PC-3 (cell line): Measurements from ENCODE around the gene CRABP2. TPM values are rescaled to one million over a fixed set of nuclear protein-coding genes. Genes with fewer than 3 reads are reported as not detected.

Experiments
- ATAC-seq: fragments of 200-7000 bp; cut with Tn5 transposase; 2 replicates; pipeline ENCODE4 v1.9.1; 2020; ENCODE audit warnings: mild to moderate bottlenecking, moderate library complexity
- BruUV-seq: library from RNA; stranded (reverse); fragments of 400-500 nt; replicated peaks from 2 replicates; lab custom pipeline; 2021; lab: Mats Ljungman, UMichigan
- CTCF ChIA-PET: fragments of 300-600 bp; sonication (Branson Sonifier 250); formaldehyde crosslinking; loops from one replicate; lab custom pipeline; 2022; ENCODE audit warnings: antibody characterized with exemption; lab: Charles Lee
- POLR2A ChIA-PET: fragments of 300-600 bp; sonication (Branson Sonifier 250); formaldehyde crosslinking; loops from one replicate; lab custom pipeline; 2022; ENCODE audit warnings: antibody characterized with exemption; ENCODE audit not compliant: unreplicated experiment; lab: Charles Lee
- DNase-seq: peaks from one replicate; pipeline ENCODE4 v3.0.0-alpha.2; 2015
- H2AFZ ChIP-seq: fragments of 300-600 bp; sonication (generic); 2 replicates; pipeline ENCODE4 v1.6.0; 2016; ENCODE audit warnings: antibody characterized with exemption, low read length
- H3F3A ChIP-seq: fragments of 300-600 bp; sonication (generic); one replicate; pipeline ENCODE4 v1.6.0; 2017; ENCODE audit warnings: antibody characterized with exemption, low read length, control low read depth, mild to moderate bottlenecking; ENCODE audit not compliant: unreplicated experiment
- H3K27ac ChIP-seq: fragments of 300-600 bp; sonication (generic); 2 replicates; pipeline ENCODE4 v1.5.1; 2016; ENCODE audit warnings: mild to moderate bottlenecking, low read length
- H3K27me3 ChIP-seq: fragments of 300-600 bp; sonication (generic); 2 replicates; pipeline ENCODE4 v1.6.1; 2016; ENCODE audit warnings: low read length, mixed read lengths
- H3K36me3 ChIP-seq: fragments of 300-600 bp; sonication (generic); 2 replicates; pipeline ENCODE4 v1.6.1; 2016; ENCODE audit warnings: low read depth, mixed run types, low read length, mixed read lengths
- H3K4me1 ChIP-seq: fragments of 300-600 bp; sonication (generic); 2 replicates; pipeline ENCODE4 v1.5.1; 2016; ENCODE audit warnings: low read length; ENCODE audit not compliant: insufficient read depth
- H3K4me2 ChIP-seq: fragments of 300-600 bp; sonication (generic); 2 replicates; pipeline ENCODE4 v1.6.0; 2016; ENCODE audit warnings: low read length
- H3K4me3 ChIP-seq: fragments of 300-600 bp; sonication (generic); 2 replicates; pipeline ENCODE4 v1.5.1; 2016; ENCODE audit warnings: mild to moderate bottlenecking, low read length, mixed read lengths
- H3K79me2 ChIP-seq: fragments of 300-600 bp; sonication (generic); 2 replicates; pipeline ENCODE4 v1.6.1; 2017; ENCODE audit warnings: low read length, mixed read lengths
- H3K9ac ChIP-seq: fragments of 300-600 bp; sonication (generic); 2 replicates; pipeline ENCODE4 v1.6.0; 2016; ENCODE audit warnings: mild to moderate bottlenecking, low read length
- H3K9me2 ChIP-seq: fragments of 300-600 bp; sonication (generic); replicated peaks from 2 replicates; pipeline ENCODE4 v1.6.1; 2016; ENCODE audit warnings: mixed run types, low read length, mixed read lengths
- H3K9me3 ChIP-seq: fragments of 300-600 bp; sonication (generic); 2 replicates; pipeline ENCODE4 v1.6.1; 2016; ENCODE audit warnings: low read length, mixed read lengths
- H4K20me1 ChIP-seq: fragments of 300-600 bp; sonication (generic); 2 replicates; pipeline ENCODE4 v1.6.1; 2016; ENCODE audit warnings: low read length, mixed read lengths
- EZH2 ChIP-seq: fragments of 300-600 bp; sonication (generic); IDR thresholded peaks from one replicate; pipeline ENCODE4 v1.6.1; 2017; ENCODE audit warnings: antibody characterized with exemption, mild to moderate bottlenecking, low read length; ENCODE audit not compliant: unreplicated experiment
- EZH2phosphoT487 ChIP-seq: fragments of 300-600 bp; sonication (generic); IDR thresholded peaks from 2 replicates; pipeline ENCODE4 v1.6.1; 2018; ENCODE audit warnings: mild to moderate bottlenecking, antibody characterized with exemption, low read length, borderline replicate concordance
- intact Hi-C: fragments of 100-400 bp; cut with micrococcal nuclease; formaldehyde crosslinking; loops from 2 replicates; pipeline ENCODE4 v1.9.0; 2023
- total RNA-seq: library from RNA; depleted of rRNA; stranded (reverse); fragments of >200 nt; gene quantifications from 2 replicates; pipeline ENCODE4 v1.2.3, GENCODE V29; 2014
- TF ChIP-seq, protein P1 (sequence below): fragments of 300-600 bp; sonication (generic); conservative IDR thresholded peaks from 2 replicates; pipeline ENCODE4 v1.5.1; 2017; ENCODE audit warnings: antibody characterized with exemption, low read depth, mild to moderate bottlenecking, low read length

Gene CRABP2
- total RNA-seq, 1 experiment from 2014 or later: 120 TPM

DNA sequence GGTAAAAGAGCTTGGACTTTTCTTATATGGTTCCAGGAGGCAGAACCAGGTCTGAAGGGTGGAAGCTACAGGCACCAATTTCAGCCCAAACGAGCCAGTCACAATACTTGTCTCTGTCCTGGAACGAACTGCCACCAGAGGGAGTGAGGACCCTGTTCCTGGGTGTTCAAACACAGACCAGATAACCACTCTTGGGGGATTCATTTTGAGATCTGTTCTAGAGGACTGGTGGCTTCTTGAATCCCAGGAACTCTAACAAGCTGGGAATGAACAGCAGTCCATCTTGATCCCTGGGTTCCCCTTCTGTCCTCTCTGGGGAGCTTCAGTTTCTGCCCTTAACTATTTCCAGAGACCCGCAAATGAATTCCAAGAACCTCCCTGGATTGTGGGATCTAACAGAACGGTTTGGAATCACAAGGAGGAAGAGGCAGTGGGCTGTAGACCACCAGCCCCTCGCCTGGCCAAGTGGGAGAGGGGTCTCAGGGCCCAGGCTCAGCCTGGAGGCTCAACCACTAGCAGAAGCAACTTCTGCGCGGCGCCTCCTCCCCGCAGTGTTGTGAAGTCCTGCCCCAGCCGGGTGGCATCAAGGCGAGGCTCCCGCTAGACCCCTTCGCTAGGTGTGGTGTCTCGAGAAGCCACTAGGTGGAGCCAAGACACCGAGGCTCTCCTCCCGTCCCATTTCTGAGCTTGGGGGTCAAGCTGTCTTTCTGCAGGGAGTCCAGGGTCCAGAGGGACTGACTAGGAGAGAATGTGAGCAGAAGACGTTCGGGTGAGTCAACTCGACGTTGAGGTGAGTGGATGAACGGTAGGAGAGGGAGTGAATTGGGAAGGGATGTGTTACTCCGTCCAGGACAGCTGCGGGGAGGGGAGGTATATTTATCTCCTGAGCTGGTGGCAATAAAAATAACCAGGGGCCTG, 16.1 kb downstream of the CRABP2 start:
- Histone ChIP-seq H2AFZ (peak overlapping the region; percentile 96), H3K4me3 (peak overlapping the region; percentile 68), H3K27ac (no peak overlapping the region), H3K9me3 (no peaks in the 10 kb centered on the region), H3F3A (peaks cover 8% of the 10 kb centered on the region), H3K79me2 (no peaks in the 10 kb centered on the region), H4K20me1 (no peaks in the 10 kb centered on the region), H3K4me2 (peak overlapping the region; percentile 98), H3K9me2 (no peaks in the 10 kb centered on the region), H3K9ac (peak overlapping the region; percentile 26; the same call in 1 of the 2 replicates), H3K4me1 (peaks cover 62% of the 10 kb centered on the region), H3K36me3 (no peaks in the 10 kb centered on the region), H3K27me3 (no peaks in the 10 kb centered on the region)
- DNase-seq (peak; percentile 97), ATAC-seq (peak; percentile 81)
- intact Hi-C loops: loop anchor here (1.0 kb wide), 3 partner anchors 16 to 201 kb away; partner anchors contain the start of gene CRABP2
- ChIA-PET POLR2A (interaction anchor here (0.8 to 2.1 kb wide), 2 partner anchors 17 to 36 kb away, joined by 7 to 13 read pairs; no protein-coding TSS in a partner anchor), CTCF (interaction anchor here (0.6 to 3.8 kb wide), 27 partner anchors 8 to 197 kb away, joined by 3 to 106 read pairs (median 6); partner anchors contain the start of genes CRABP2, ISG20L2, METTL25B and MRPL24)
- BruUV-seq: no TSS peak
- TF ChIP-seq EZH2: no peak
- TF ChIP-seq, protein P1, sequence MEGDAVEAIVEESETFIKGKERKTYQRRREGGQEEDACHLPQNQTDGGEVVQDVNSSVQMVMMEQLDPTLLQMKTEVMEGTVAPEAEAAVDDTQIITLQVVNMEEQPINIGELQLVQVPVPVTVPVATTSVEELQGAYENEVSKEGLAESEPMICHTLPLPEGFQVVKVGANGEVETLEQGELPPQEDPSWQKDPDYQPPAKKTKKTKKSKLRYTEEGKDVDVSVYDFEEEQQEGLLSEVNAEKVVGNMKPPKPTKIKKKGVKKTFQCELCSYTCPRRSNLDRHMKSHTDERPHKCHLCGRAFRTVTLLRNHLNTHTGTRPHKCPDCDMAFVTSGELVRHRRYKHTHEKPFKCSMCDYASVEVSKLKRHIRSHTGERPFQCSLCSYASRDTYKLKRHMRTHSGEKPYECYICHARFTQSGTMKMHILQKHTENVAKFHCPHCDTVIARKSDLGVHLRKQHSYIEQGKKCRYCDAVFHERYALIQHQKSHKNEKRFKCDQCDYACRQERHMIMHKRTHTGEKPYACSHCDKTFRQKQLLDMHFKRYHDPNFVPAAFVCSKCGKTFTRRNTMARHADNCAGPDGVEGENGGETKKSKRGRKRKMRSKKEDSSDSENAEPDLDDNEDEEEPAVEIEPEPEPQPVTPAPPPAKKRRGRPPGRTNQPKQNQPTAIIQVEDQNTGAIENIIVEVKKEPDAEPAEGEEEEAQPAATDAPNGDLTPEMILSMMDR: peak; percentile 88

- H4K20me1 ChIP-seq: no peaks in the 10 kb centered on the region
- no peak overlapping the region for H3K27ac ChIP-seq
- H2AFZ ChIP-seq: 0 out of 2 replicates have a peak overlapping the region, but pooled peaks have one; percentile 6
- BruUV-seq: no TSS peak
- no peak overlapping the region for H3K4me3 ChIP-seq
- H3K36me3 ChIP-seq: no peaks in the 10 kb centered on the region
- H3K27me3 ChIP-seq: no peaks in the 10 kb centered on the region
- no peak overlapping the region for H3K4me2 ChIP-seq
- H3K79me2 ChIP-seq: no peaks in the 10 kb centered on the region
- TF ChIP-seq EZH2 (no peak), EZH2phosphoT487 (no peak)
- TF ChIP-seq, protein P1: peak; percentile 56
- CTCF ChIA-PET: interaction anchor here (0.6 to 0.8 kb wide), 2 partner anchors 11 to 41 kb away, joined by 4 read pairs; no protein-coding TSS in a partner anchor
- ATAC-seq (0 out of 2 replicates have a peak, but pooled peaks have one; percentile 11), DNase-seq (peak; percentile 54)
- H3K9me2 ChIP-seq: no peaks in the 10 kb centered on the region
- POLR2A ChIA-PET: interaction anchor here (0.6 kb wide), 1 partner anchor 58 kb away, joined by 3 read pairs; no protein-coding TSS in a partner anchor
- H3K4me1 ChIP-seq: peaks cover 21% of the 10 kb centered on the region
- H3K9me3 ChIP-seq: no peaks in the 10 kb centered on the region
- no peaks in the 10 kb centered on the region for H3F3A ChIP-seq
- intact Hi-C loops: no loop called here
- H3K9ac ChIP-seq: no peak overlapping the region
Measured at GRCh38 chr1:156684227-156684782, 21.1 kb downstream of the CRABP2 start.
